H9 (cell line): Measurements from ENCODE around the gene MECP2. TPM values are rescaled to one million over a fixed set of nuclear protein-coding genes. Genes with fewer than 3 reads are reported as not detected.

ENCODE experiments used
- DNase-seq: peaks from one replicate; pipeline ENCODE4 v3.0.0-alpha.2; 2017
- H2AFZ ChIP-seq: one replicate; pipeline ENCODE4 v1.6.1; 2013; ENCODE audit warnings: mild to moderate bottlenecking, low read length, control low read depth, moderate library complexity
- H2AK5ac ChIP-seq: 2 replicates; pipeline ENCODE4 v1.6.1; 2013; ENCODE audit warnings: low read length, control low read depth, mixed read lengths; ENCODE audit not compliant: insufficient read length
- H2BK120ac ChIP-seq: one replicate; pipeline ENCODE4 v1.6.1; 2013; ENCODE audit warnings: low read depth, mild to moderate bottlenecking, low read length, control low read depth, inconsistent platforms; ENCODE audit not compliant: poor library complexity, severe bottlenecking
- H2BK12ac ChIP-seq: 2 replicates; pipeline ENCODE4 v1.6.1; 2013; ENCODE audit warnings: low read length, control low read depth, mixed read lengths, low read depth; ENCODE audit not compliant: insufficient read length
- H2BK15ac ChIP-seq: 2 replicates; pipeline ENCODE4 v1.6.1; 2013; ENCODE audit warnings: low read depth, low read length, control low read depth
- H2BK20ac ChIP-seq: one replicate; pipeline ENCODE4 v1.6.1; 2013; ENCODE audit warnings: low read depth, mild to moderate bottlenecking, low read length, control low read depth, inconsistent platforms; ENCODE audit not compliant: poor library complexity, severe bottlenecking
- H2BK5ac ChIP-seq: 2 replicates; pipeline ENCODE4 v1.6.1; 2013; ENCODE audit warnings: low read length, control low read depth, mixed read lengths; ENCODE audit not compliant: insufficient read length
- H3K14ac ChIP-seq: 2 replicates; pipeline ENCODE4 v1.6.1; 2013; ENCODE audit warnings: low read length, control low read depth; ENCODE audit not compliant: insufficient read depth
- H3K18ac ChIP-seq: 2 replicates; pipeline ENCODE4 v1.6.1; 2013; ENCODE audit warnings: low read depth, mild to moderate bottlenecking, mixed read lengths, low read length, control low read depth; ENCODE audit not compliant: insufficient read length
- H3K23ac ChIP-seq: 2 replicates; pipeline ENCODE4 v1.6.1; 2013; ENCODE audit warnings: low read length, control low read depth, mixed read lengths, low read depth; ENCODE audit not compliant: insufficient read length
- H3K23me2 ChIP-seq: 2 replicates; pipeline ENCODE4 v1.6.1; 2013; ENCODE audit warnings: low read depth, mild to moderate bottlenecking, mixed read lengths, low read length, control low read depth; ENCODE audit not compliant: insufficient read length, poor library complexity, severe bottlenecking
- H3K27ac ChIP-seq: 2 replicates; pipeline ENCODE4 v1.5.1; 2013; ENCODE audit warnings: low read length, control low read depth, mixed read lengths, low read depth; ENCODE audit not compliant: insufficient read length
- H3K27me3 ChIP-seq: 2 replicates; pipeline ENCODE4 v1.6.1; 2013; ENCODE audit warnings: low read length, control low read depth, inconsistent platforms; ENCODE audit not compliant: insufficient read depth
- H3K4ac ChIP-seq: 2 replicates; pipeline ENCODE4 v1.6.1; 2013; ENCODE audit warnings: low read depth, mild to moderate bottlenecking, control low read depth, inconsistent platforms, low read length, moderate library complexity
- H3K4me1 ChIP-seq: 2 replicates; pipeline ENCODE4 v1.6.1; 2013; ENCODE audit warnings: low read length, control low read depth, inconsistent platforms; ENCODE audit not compliant: insufficient read depth
- H3K4me2 ChIP-seq: 2 replicates; pipeline ENCODE4 v1.6.1; 2013; ENCODE audit warnings: low read length, control low read depth, mixed read lengths; ENCODE audit not compliant: insufficient read length, insufficient read depth
- H3K56ac ChIP-seq: 2 replicates; pipeline ENCODE4 v1.6.1; 2013; ENCODE audit warnings: low read depth, mild to moderate bottlenecking, mixed read lengths, low read length, control low read depth; ENCODE audit not compliant: insufficient read length
- H3K79me1 ChIP-seq: 2 replicates; pipeline ENCODE4 v1.6.1; 2013; ENCODE audit warnings: low read depth, mild to moderate bottlenecking, moderate library complexity, low read length, control low read depth, inconsistent platforms; ENCODE audit not compliant: insufficient read depth, poor library complexity, severe bottlenecking
- H3K79me2 ChIP-seq: 2 replicates; pipeline ENCODE4 v1.6.1; 2013; ENCODE audit warnings: low read length, control low read depth, inconsistent platforms; ENCODE audit not compliant: insufficient read depth
- H3K9ac ChIP-seq: 2 replicates; pipeline ENCODE4 v1.6.1; 2013; ENCODE audit warnings: low read length, control low read depth, mixed read lengths; ENCODE audit not compliant: insufficient read length; ENCODE audit errors: extremely low read depth
- H3K9me3 ChIP-seq: one replicate; pipeline ENCODE4 v1.6.1; 2013; ENCODE audit warnings: low read depth, low read length, inconsistent platforms; ENCODE audit not compliant: control insufficient read depth
- H3T11ph ChIP-seq: one replicate; pipeline ENCODE4 v1.6.1; 2013; ENCODE audit warnings: mild to moderate bottlenecking, low read length, control low read depth, inconsistent platforms
- H4K20me1 ChIP-seq: one replicate; pipeline ENCODE4 v1.6.1; 2013; ENCODE audit not compliant: control insufficient read depth, insufficient read length, insufficient read depth
- H4K5ac ChIP-seq: 2 replicates; pipeline ENCODE4 v1.6.1; 2013; ENCODE audit warnings: low read depth, mild to moderate bottlenecking, mixed read lengths, low read length, control low read depth; ENCODE audit not compliant: insufficient read length
- H4K8ac ChIP-seq: replicated peaks from 2 replicates; pipeline ENCODE4 v1.6.1; 2013; ENCODE audit warnings: low read length, control low read depth, mixed read lengths, low read depth; ENCODE audit not compliant: insufficient read length
- H4K91ac ChIP-seq: 2 replicates; pipeline ENCODE4 v1.6.1; 2013; ENCODE audit warnings: low read depth, mild to moderate bottlenecking, moderate library complexity, mixed read lengths, low read length, control low read depth; ENCODE audit not compliant: insufficient read length
- H3K27ac Mint-ChIP-seq, 3 experiments: 2 replicates in 2 of 3; 3 replicates in 1 of 3; pipeline ENCODE4 v1.8.0; 2020 to 2021; ENCODE audit warnings: mixed read lengths in 3 of 3, mild to moderate bottlenecking in 1 of 3, moderate library complexity in 1 of 3
- H3K27me3 Mint-ChIP-seq: 2 replicates; pipeline ENCODE4 v1.8.0; 2021; ENCODE audit warnings: low read depth, mild to moderate bottlenecking, moderate library complexity, mixed read lengths
- H3K36me3 Mint-ChIP-seq, 3 experiments: 2 replicates in 2 of 3; 3 replicates in 1 of 3; pipeline ENCODE4 v1.8.0; 2020 to 2021; ENCODE audit warnings: low read depth in 3 of 3, mixed read lengths in 3 of 3; ENCODE audit not compliant: insufficient read depth in 1 of 3
- H3K4me1 Mint-ChIP-seq, 2 experiments: 2 replicates each; pipeline ENCODE4 v1.8.0; 2020; ENCODE audit warnings: mixed read lengths in 2 of 2
- H3K4me3 Mint-ChIP-seq, 2 experiments: 2 replicates in 1 of 2; 3 replicates in 1 of 2; pipeline ENCODE4 v1.8.0; 2020 to 2021; ENCODE audit warnings: mild to moderate bottlenecking in 2 of 2, mixed read lengths in 2 of 2, moderate library complexity in 1 of 2
- H3K9me3 Mint-ChIP-seq, 2 experiments: 2 replicates in 1 of 2; 3 replicates in 1 of 2; pipeline ENCODE4 v1.8.0; 2020; ENCODE audit warnings: mild to moderate bottlenecking in 2 of 2, mixed read lengths in 2 of 2, moderate library complexity in 1 of 2
- CTCF ChIP-seq: fragments of 200-600 bp; sonication (generic); conservative IDR thresholded peaks from 3 replicates; pipeline ENCODE4 v1.8.0; 2021; ENCODE audit warnings: antibody characterized with exemption, mild to moderate bottlenecking
- WGBS: extraction: QIAGEN DNeasy Blood & Tissue Kit; methylation state at CpG from one replicate; pipeline ENCODE4 v1.1.7; 2013; ENCODE audit warnings: missing lambda C conversion rate, low lambda C conversion rate, mixed read lengths; ENCODE audit not compliant: insufficient read length; ENCODE audit errors: extremely low coverage; 5-methylcytosine and 5-hydroxymethylcytosine counted together
- total RNA-seq: library from RNA; stranded (reverse); gene quantifications from 2 replicates; pipeline ENCODE4 v1.2.1, GENCODE V29; 2021

The MECP2 gene
- total RNA-seq, 1 experiment from 2014 or later: 32.2 TPM

- Histone ChIP-seq H4K91ac (no peak overlapping the region), H2BK15ac (no peak overlapping the region), H3K4ac (no peak overlapping the region), H2AK5ac (no peak overlapping the region), H3K23ac (no peak overlapping the region), H3K18ac (no peak overlapping the region), H3K4me1 (no peaks in the 10 kb centered on the region), H2BK12ac (no peak overlapping the region), H3K27me3 (no peaks in the 10 kb centered on the region), H3K4me2 (no peak overlapping the region), H2BK5ac (no peak overlapping the region), H3K9ac (no peak overlapping the region), H4K5ac (no peak overlapping the region), H2BK20ac (no peak overlapping the region), H3K79me1 (no peaks in the 10 kb centered on the region), H4K20me1 (peaks cover 2% of the 10 kb centered on the region), H2BK120ac (no peak overlapping the region), H3K79me2 (no peaks in the 10 kb centered on the region), H3K56ac (no peak overlapping the region), H3K27ac (no peak overlapping the region), H4K8ac (no peak overlapping the region), H3K9me3 (no peaks in the 10 kb centered on the region), H3T11ph (no peak overlapping the region), H2AFZ (no peak overlapping the region), H3K23me2 (peaks cover 9% of the 10 kb centered on the region), H3K14ac (no peak overlapping the region)
- Mint-ChIP-seq H3K27me3 (no peaks in the 10 kb centered on the region), H3K36me3 (peaks cover 5 to 23% (median 7%) of the 10 kb centered on the region in 3 experiments; a peak in 5 of 7 replicates), H3K27ac (no peak overlapping the region; a peak in 2 of 7 replicates), H3K9me3 (peaks cover 46 to 67% of the 10 kb centered on the region in 2 experiments), H3K4me3 (no peak overlapping the region), H3K4me1 (peaks cover 17 to 24% of the 10 kb centered on the region in 2 experiments)
- no CpG with 5 or more reads among the region's 11 CpGs for WGBS
- no peak for DNase-seq
- no peak for TF ChIP-seq CTCF
Observed at GRCh38 chrX:154021131-154021611, 76.3 kb downstream of the MECP2 start.
